GM08714 (cell line): ENCODE measurements around the gene ELP2.
"Not testable (repeated sequence)": the region's sequence is repeated elsewhere in the genome, so short reads cannot be mapped to it uniquely, and the experiment has no call there.

Experiments used
- H3K4me3 ChIP-seq: fragments of 200-500 bp; sonication (Bioruptor generic); 2 replicates; pipeline ENCODE4 v1.5.1; 2014; ENCODE audit warnings: mild to moderate bottlenecking, low read length, inconsistent platforms
- ZNF274 ChIP-seq: IDR thresholded peaks from 2 replicates; pipeline ENCODE4 v1.6.1; 2012; ENCODE audit warnings: mild to moderate bottlenecking, low read depth, low read length

The ELP2 gene

DNA sequence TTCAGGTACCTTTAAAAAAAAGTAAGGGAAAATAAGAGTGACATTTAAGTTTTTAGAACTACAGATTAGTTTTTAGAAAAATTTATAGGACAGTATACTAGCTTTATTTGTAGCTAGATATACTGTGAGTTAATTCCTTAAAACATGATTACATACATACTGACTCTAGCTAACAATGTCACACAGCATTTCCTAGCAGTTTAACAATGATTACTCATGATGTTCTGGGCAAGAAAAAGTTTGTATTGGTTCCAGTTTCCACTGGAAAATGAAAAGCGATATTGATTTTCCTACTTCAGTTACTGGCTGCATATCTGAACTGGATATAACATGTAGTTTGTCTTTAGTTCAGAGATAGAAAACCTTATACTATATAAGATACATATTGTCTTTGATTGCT, 20.0 kb upstream of the ELP2 start:
- TF ChIP-seq ZNF274: no peak
- H3K4me3 ChIP-seq: no peak overlapping the region

- TF ChIP-seq ZNF274: no peak
- no peak overlapping the region for H3K4me3 ChIP-seq
Observed at GRCh38 chr18:36112302-36112701, 17.4 kb upstream of the ELP2 start.

GRCh38 chr18:36114251-36114650, 15.4 kb upstream of the ELP2 start:
- TF ChIP-seq ZNF274: no peak
- no peak overlapping the region for H3K4me3 ChIP-seq

- TF ChIP-seq ZNF274: no peak
- no peak overlapping the region for H3K4me3 ChIP-seq
Observed at GRCh38 chr18:36114738-36115137, 15.0 kb upstream of the ELP2 start.

- not testable (repeated sequence) for H3K4me3 ChIP-seq
Observed at GRCh38 chr18:36116771-36117170, 12.9 kb upstream of the ELP2 start.

DNA sequence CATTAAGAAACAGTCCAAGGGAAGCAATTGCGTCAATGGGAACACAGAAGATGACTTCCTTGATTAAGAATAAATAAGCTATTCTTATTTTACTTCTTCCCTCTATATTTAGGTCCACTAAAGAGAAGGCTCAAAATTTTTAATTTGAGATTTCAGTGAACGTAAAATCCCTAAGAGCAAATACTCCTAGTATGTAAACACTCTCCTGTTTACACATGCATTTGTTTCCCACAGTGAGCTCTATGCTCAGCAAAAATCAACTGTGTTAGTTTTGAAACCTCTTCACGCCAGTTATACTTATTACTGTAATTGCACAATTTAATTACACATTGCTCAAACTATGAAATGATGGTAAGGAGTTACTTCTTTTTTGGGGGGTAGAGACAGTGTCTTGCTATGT, 9.4 kb upstream of the ELP2 start:
- H3K4me3 ChIP-seq: no peak overlapping the region
- TF ChIP-seq ZNF274: no peak

DNA sequence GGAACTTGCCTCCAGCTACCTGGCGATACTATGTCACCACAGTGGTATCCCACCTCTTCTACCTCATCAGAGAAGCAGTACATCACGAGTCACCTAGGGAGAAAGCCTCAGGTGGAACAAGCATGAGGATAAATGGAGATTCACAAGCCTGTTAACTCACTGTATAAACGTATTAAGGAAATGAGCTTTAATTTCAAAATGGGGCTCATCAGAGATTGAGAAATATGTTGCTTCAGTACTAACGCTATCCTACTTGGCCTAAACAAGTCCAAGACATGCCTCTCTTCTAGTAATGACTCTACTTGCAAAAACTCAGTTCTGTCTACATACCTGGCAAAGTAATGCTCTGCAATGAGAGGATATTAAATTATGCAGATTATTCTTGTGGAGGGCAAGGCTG, 4.9 kb upstream of the ELP2 start:
- no peak overlapping the region for H3K4me3 ChIP-seq
- TF ChIP-seq ZNF274: no peak

- TF ChIP-seq ZNF274: no peak
- no peak overlapping the region for H3K4me3 ChIP-seq
Observed at GRCh38 chr18:36126668-36127067, 3.0 kb upstream of the ELP2 start.

DNA sequence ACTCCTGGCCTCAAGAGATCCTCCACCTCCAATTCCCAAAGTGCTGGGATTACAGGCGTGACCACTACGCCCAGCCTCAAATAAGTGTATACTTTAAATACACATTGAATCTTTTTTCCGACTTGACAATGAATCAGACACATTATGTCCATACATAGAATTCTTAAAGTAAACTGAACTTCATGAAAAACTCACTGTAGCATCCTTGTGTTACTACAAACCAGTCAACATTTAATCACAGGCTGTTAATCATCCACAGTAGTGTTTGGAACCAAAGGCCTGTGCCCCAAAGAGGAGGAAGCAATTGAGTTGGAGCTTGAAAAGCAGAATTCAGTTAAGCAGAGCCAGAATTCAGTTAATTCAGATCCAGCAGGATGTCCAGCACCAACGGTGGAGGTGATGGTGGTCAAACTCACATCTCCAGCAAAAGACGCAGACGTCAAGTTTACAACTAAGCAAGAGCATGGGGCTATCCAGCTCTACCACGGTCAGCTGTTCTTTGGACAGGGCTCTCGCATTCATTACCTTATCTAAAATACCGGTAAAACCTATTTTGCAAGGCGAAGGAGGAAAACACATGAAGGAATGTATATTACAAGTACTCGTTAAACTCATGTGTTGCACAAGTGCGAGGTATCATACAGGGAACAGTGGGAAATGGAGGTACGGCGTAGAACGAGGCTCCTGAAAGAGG, 1.7 kb upstream of the ELP2 start:
- no peak for TF ChIP-seq ZNF274
- peak overlapping the region; percentile 97 for H3K4me3 ChIP-seq

DNA sequence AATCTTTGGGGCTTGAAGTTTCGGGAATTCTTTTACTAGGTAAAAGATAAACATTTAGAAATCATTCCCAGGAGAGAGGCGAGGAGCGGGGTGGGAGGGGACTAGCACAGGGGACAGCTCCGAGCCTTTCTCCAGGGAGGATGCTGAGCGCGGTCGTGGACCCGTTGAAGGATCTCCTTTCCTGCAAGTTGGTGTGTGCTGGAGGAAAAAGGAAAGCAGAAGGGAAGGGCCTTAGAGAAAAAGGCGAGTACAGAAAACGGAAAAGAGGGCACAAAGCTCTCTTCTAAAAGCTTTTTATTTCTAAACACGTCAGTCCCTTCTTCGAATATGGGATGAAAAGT, 1.2 kb upstream of the ELP2 start:
- no peak for TF ChIP-seq ZNF274
- peak overlapping the region; percentile 97 for H3K4me3 ChIP-seq

GRCh38 chr18:36128907-36129299, 796 bp upstream of the ELP2 start:
- TF ChIP-seq ZNF274: no peak
- peak overlapping the region; percentile 97 for H3K4me3 ChIP-seq

DNA sequence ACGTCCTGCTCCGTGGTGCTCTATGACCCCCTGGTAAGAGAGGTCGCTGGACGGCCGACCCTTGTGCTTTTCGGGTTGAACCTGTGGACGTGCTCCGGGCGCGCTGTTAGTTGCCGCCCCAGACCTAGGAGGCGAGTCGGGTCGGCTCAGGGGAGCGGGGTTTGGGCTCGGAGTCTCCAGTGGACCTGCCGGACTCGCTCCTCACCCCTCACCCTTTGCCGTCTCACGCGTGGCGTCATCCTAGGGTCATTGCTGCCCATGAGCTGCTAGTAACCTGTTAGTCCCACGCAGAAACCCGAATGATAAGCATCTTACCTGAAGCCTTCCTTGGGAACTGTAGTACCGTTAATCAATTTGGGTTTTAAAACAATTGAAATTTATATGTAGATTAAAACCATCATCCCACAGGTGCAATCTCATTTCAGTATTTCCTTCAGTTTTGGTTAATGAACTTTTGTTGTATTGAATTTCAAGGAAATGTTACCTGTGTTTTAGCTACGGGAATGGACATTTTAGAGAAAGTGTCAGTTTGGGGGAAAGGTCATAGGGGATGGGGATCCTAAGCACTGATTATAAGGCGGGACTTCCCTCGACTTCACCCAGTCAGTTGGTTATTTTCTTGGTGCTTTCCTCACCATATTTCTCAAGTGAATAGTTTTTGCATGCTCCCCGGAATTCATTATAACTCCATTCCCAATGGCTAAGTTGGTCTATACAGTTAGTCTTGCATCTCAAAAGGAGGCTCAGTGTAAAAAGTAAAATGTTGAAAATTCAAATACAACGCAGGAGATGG, 536 bp downstream of the ELP2 start:
- peak overlapping the region; percentile 97 for H3K4me3 ChIP-seq
- no peak for TF ChIP-seq ZNF274

GRCh38 chr18:36130883-36131653, 1.4 kb downstream of the ELP2 start:
- no peak for TF ChIP-seq ZNF274
- peak overlapping the region; percentile 97 for H3K4me3 ChIP-seq

DNA sequence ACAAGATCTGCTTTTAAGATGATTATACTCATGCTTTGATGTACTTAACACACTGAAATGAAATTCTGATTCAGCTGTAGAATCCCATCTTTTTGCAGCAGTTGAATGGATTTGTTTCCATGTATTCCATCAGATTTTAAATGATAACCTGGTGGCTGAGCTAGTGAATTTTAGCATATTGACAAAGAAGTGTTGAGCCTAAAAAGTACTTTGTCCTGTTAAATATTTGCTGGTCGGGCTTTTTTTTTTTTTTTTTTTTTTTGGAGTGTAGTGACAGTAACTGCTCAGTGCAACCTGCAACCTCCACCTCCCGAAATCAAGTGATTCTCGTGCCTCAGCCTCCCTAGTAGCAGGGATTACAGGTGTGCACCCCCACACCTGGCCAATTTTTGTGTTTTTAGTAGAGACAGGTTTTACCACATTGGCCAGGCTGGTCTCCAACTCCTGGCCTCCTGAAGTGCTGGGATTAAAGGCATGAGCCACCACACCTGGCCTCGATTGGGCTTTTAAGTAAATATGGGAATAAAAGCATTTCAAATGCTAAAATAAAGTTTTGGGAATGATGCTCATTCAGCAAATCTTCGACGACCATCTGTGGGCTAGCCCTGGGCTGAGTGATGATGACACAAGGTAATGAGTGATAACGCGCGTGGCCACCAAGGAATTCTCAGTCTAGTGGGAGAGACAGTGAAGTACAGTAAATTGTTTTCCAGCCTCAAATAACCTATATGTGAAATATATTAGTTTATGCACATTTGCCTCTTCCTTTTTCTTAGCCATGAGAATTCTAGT, 2.2 kb downstream of the ELP2 start:
- H3K4me3 ChIP-seq: peak overlapping the region; percentile 97; the same call in 1 of the 2 replicates

More for the DNA sequence above, 2.2 kb downstream of the ELP2 start:
- no peak for TF ChIP-seq ZNF274
